Pancreas (tissue), 10 donors: ENCODE measurements around the gene RAB29. TPM values are rescaled to one million over a fixed set of nuclear protein-coding genes. Genes with fewer than 3 reads are reported as not detected.
"Not testable (repeated sequence)": the region's sequence is repeated elsewhere in the genome, so short reads cannot be mapped to it uniquely, and the experiment has no call there.

Source experiments
- ATAC-seq, 4 donors: fragments of 200-7000 bp; cut with Tn5 transposase; one replicate each; pipeline versions ENCODE4 v1.8.0 to v1.9.1; 2020; ENCODE audit warnings: mild to moderate bottlenecking in 4 of 4, moderate library complexity in 4 of 4
- DNase-seq, 6 donors: peaks; one replicate each; pipeline ENCODE4 v3.0.0-alpha.2; 2020
- FAIRE-seq: peaks from 2 replicates; lab custom pipeline; 2012; peaks lifted over from hg19 to GRCh38; lab: Jason Lieb, UNC
- H3K27ac ChIP-seq, 4 donors: fragments of 200-600 bp; sonication (generic); 1 replicate in 3 of 4; 2 replicates in 1 of 4; pipeline versions ENCODE4 v1.5.0 to v1.8.0; 2020
- H3K27me3 ChIP-seq, 4 donors: fragments of 200-600 bp; one replicate each; pipeline ENCODE4 v1.8.0; 2021
- H3K36me3 ChIP-seq, 3 donors: fragments of 200-600 bp; sonication (generic) in 1 of 3; one replicate each; pipeline versions ENCODE4 v1.5.0 to v1.8.0; 2020 to 2021
- H3K4me1 ChIP-seq, 3 donors: fragments of 200-600 bp; one replicate each; pipeline ENCODE4 v1.8.0; 2021
- H3K4me3 ChIP-seq, 4 donors: fragments of 200-600 bp; sonication (generic) in 2 of 4; one replicate each; pipeline versions ENCODE4 v1.5.0 to v1.8.0; 2020 to 2021
- H3K9me3 ChIP-seq, 4 donors: fragments of 200-600 bp; one replicate each; pipeline ENCODE4 v1.8.0; 2021
- WGBS, 2 donors: extraction: QIAGEN DNeasy Blood & Tissue Kit; methylation state at CpG; one replicate each; pipeline ENCODE4 v1.1.7; 2013; 5-methylcytosine and 5-hydroxymethylcytosine counted together
- intact Hi-C, 3 donors: fragments of 100-400 bp; cut with DNase I; formaldehyde crosslinking; loops; one replicate each; pipeline versions ENCODE4 v1.11.1 to v1.14.2; 2022
- polyA plus RNA-seq, 2 donors: library from polyadenylated mRNA; stranded (reverse); fragments of 200-250 nt; gene quantifications; one replicate each; pipeline ENCODE4 v1.2.3, GENCODE V29; 2013
- total RNA-seq, 6 donors: library from RNA; stranded (reverse); fragmentation: NEBNext Ultra II Directional in 4 of 6; extraction: Animal tissue kit (Norgen Biotek cat#: 25700) in 4 of 6; gene quantifications; one replicate each; pipeline versions ENCODE4 v1.2.1 to v1.2.4, GENCODE V29; 2021 to 2023
- TF ChIP-seq, protein P1 (sequence below), 4 donors: fragments of 200-600 bp; sonication (generic) in 3 of 4; IDR thresholded peaks; one replicate each; pipeline versions ENCODE4 v1.5.0 to v1.8.0; 2021; ENCODE audit warnings: antibody characterized with exemption in 4 of 4
- donor health status: healthy with polysubstance abuse.
- donor health status: DM: no; HTN: no; CAD: no; lungs with moderate emphysema.
- donor health status: DM: no; HTN: no; CAD: no.
- donor health status: control.
- donor health status: control.
- donor health status: Bipolar disorder and iron deficiency.
- donor health status: DM: yes; HTN: yes; CAD: no.
- donor health status: DM: no; HTN: no; CAD: no.
- donor health status: DM: no; HTN: no; CAD: no.
- donor health status: DM: yes; HTN: yes; CAD: no.

RAB29 gene
- total and polyA plus RNA-seq, 8 donors = 5.4 to 12.2 (median 7.0) TPM

DNA sequence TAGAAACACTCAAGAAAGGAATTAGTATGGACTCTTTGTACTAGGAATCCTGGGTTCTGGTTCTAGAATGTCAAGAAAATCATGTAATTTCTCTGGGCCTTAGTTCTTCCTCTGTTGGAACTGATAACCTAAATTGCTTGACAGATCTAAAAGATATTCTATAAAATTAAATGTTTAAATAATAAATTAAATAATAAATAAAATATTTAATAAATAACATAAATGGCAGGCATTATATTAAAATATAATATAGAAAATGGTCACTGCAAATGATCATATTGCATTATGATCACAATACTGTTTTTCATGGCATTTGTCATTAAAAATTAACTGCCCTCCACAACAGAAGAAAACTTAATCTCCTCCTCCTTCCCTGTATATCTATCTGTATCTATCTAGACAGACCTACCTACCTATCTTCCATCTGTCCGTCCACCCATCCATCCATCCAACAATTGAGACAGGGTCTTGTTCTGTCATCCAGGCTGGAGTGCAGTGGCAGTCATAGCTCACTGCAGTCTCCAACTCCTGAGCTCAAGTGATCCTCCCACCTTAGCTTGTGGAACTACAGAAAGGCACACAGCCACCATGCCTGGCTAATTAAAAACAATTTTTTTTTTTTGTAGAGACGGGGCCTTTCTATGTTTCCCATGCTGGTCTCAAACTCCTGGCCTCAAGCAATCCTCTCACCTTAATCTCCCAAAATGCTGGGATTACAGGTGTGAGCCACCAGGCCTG lies 41.7 kb downstream of the RAB29 start:
- H3K27ac ChIP-seq = peak overlapping the region in 1 of 4 donors; percentile 16
- WGBS, 2 donors = 77 to 80% methylated on average over 2 of the region's 2 CpGs
- H3K36me3 ChIP-seq = no peaks in the 10 kb centered on the region
- intact Hi-C loops = no loop called here
- H3K9me3 ChIP-seq = no peaks in the 10 kb centered on the region
- ATAC-seq (peak in 1 of 4 donors; percentile 20), FAIRE-seq (no peak), DNase-seq (no peak)
- TF ChIP-seq, protein P1, sequence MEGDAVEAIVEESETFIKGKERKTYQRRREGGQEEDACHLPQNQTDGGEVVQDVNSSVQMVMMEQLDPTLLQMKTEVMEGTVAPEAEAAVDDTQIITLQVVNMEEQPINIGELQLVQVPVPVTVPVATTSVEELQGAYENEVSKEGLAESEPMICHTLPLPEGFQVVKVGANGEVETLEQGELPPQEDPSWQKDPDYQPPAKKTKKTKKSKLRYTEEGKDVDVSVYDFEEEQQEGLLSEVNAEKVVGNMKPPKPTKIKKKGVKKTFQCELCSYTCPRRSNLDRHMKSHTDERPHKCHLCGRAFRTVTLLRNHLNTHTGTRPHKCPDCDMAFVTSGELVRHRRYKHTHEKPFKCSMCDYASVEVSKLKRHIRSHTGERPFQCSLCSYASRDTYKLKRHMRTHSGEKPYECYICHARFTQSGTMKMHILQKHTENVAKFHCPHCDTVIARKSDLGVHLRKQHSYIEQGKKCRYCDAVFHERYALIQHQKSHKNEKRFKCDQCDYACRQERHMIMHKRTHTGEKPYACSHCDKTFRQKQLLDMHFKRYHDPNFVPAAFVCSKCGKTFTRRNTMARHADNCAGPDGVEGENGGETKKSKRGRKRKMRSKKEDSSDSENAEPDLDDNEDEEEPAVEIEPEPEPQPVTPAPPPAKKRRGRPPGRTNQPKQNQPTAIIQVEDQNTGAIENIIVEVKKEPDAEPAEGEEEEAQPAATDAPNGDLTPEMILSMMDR (IDR thresholded peaks at IDR 0.05) = no peak
- no peaks in the 10 kb centered on the region for H3K27me3 ChIP-seq
- H3K4me1 ChIP-seq = no peaks in the 10 kb centered on the region
- H3K4me3 ChIP-seq = no peak overlapping the region

- Histone ChIP-seq H3K4me1 (no peaks in the 10 kb centered on the region), H3K27me3 (no peaks in the 10 kb centered on the region), H3K9me3 (no peaks in the 10 kb centered on the region), H3K4me3 (no peak overlapping the region), H3K27ac (no peak overlapping the region), H3K36me3 (peaks cover 0 to 9% (median 0%) of the 10 kb centered on the region in 3 donors)
- intact Hi-C loops = no loop called here
- ATAC-seq (no peak), FAIRE-seq (no peak), DNase-seq (no peak)
- TF ChIP-seq, protein P1 (IDR thresholded peaks at IDR 0.05) = no peak
- 96% methylated on average over 9 of the region's 9 CpGs for WGBS, 2 donors
Observed at GRCh38 chr1:205729945-205730610, 45.2 kb downstream of the RAB29 start.

GRCh38 chr1:205726619-205727125 lies 48.6 kb downstream of the RAB29 start:
- no peak overlapping the region for H3K27ac ChIP-seq

DNA sequence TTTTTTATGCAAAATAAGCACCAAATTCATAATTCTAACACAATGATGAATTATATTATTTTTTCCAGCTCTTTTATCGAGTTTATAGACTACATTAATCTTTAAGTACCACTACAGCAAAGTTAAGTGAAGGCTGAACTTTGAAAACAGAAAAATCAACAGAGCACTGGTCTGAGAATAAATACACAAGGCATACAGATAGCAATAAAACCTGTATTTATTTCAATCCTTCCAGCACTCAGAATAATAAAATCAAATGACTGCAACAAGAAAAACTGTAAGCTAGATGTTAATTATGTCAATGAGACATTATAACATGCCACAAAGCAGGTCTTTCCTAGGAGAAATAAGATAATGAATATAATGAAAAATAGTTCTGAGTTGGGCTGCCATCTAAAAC lies 49.8 kb downstream of the RAB29 start:
- no peak for DNase-seq
- TF ChIP-seq, protein P1 (IDR thresholded peaks at IDR 0.05) = no peak
- no peaks in the 10 kb centered on the region for H3K9me3 ChIP-seq
- H3K36me3 ChIP-seq = peaks cover 0 to 15% (median 3%) of the 10 kb centered on the region in 3 donors
- intact Hi-C loops = no loop called here
- no peak for FAIRE-seq
- ATAC-seq = no peak
- H3K27ac ChIP-seq = no peak overlapping the region
- 16 to 30% methylated on average over 1 of the region's 1 CpG for WGBS, 2 donors
- no peaks in the 10 kb centered on the region for H3K27me3 ChIP-seq
- no peaks in the 10 kb centered on the region for H3K4me1 ChIP-seq
- H3K4me3 ChIP-seq = no peak overlapping the region

More at GRCh38 chr1:205726619-205727125, 48.6 kb downstream of the RAB29 start:
- Histone ChIP-seq H3K9me3 (no peaks in the 10 kb centered on the region), H3K27me3 (no peaks in the 10 kb centered on the region), H3K4me3 (no peak overlapping the region), H3K36me3 (peaks cover 0 to 9% (median 0%) of the 10 kb centered on the region in 3 donors), H3K4me1 (no peaks in the 10 kb centered on the region)
- DNase-seq = no peak
- ATAC-seq = peak in 1 of 4 donors; percentile 47
- 48 to 54% methylated on average over 4 of the region's 4 CpGs for WGBS, 2 donors
- TF ChIP-seq, protein P1 (IDR thresholded peaks at IDR 0.05) = no peak
- no peak for FAIRE-seq
- intact Hi-C loops = no loop called here

GRCh38 chr1:205720740-205721139 lies 54.5 kb downstream of the RAB29 start:
- 95 to 99% methylated on average over 2 of the region's 2 CpGs for WGBS, 2 donors
- H3K9me3 ChIP-seq, H3K27me3 ChIP-seq, H3K27ac ChIP-seq, intact Hi-C loops, DNase-seq, FAIRE-seq, ATAC-seq, H3K4me1 ChIP-seq, H3K4me3 ChIP-seq: not testable (repeated sequence)
- peaks cover 7 to 45% (median 20%) of the 10 kb centered on the region in 3 donors for H3K36me3 ChIP-seq
